Ishikawa (cell line): Measurements from ENCODE around the gene CCDC73.

ENCODE experiments used
- CEBPB ChIP-seq: IDR thresholded peaks from 2 replicates; pipeline ENCODE4 v1.6.1; 2012
- EP300 ChIP-seq: IDR thresholded peaks from 2 replicates; pipeline ENCODE4 v1.6.1; 2012; ENCODE audit warnings: borderline replicate concordance
- MAX ChIP-seq: IDR thresholded peaks from 2 replicates; pipeline ENCODE4 v1.6.1; 2012
- REST ChIP-seq: IDR thresholded peaks from 2 replicates; pipeline ENCODE4 v1.6.1; 2012; ENCODE audit warnings: low read depth, mild to moderate bottlenecking
- TAF1 ChIP-seq: IDR thresholded peaks from 2 replicates; pipeline ENCODE4 v1.6.1; 2012; ENCODE audit warnings: low read depth, mild to moderate bottlenecking
- TF ChIP-seq, protein P1 (sequence below): IDR thresholded peaks from 2 replicates; pipeline ENCODE4 v1.6.1; 2012

GRCh38 chr11:32555091-32555490, 239.4 kb downstream of the CCDC73 start:
- TF ChIP-seq EP300 (no peak), MAX (no peak), REST (no peak), TAF1 (no peak), CEBPB (no peak)
- TF ChIP-seq, protein P1, sequence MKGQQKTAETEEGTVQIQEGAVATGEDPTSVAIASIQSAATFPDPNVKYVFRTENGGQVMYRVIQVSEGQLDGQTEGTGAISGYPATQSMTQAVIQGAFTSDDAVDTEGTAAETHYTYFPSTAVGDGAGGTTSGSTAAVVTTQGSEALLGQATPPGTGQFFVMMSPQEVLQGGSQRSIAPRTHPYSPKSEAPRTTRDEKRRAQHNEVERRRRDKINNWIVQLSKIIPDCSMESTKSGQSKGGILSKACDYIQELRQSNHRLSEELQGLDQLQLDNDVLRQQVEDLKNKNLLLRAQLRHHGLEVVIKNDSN: no peak
